HCT116 (cell line): ENCODE measurements around the gene OR13J1. TPM values are rescaled to one million over a fixed set of nuclear protein-coding genes. Genes with fewer than 3 reads are reported as not detected.

Experiments used
- ATAC-seq: fragments of 200-7000 bp; cut with Tn5 transposase; 2 replicates; pipeline ENCODE4 v1.9.1; 2020; ENCODE audit warnings: mild to moderate bottlenecking, moderate library complexity
- BruUV-seq: library from RNA; stranded (reverse); fragments of 400-500 nt; replicated peaks from 2 replicates; lab custom pipeline; 2021; lab: Mats Ljungman, UMichigan
- CTCF ChIA-PET: fragments of 300-600 bp; sonication (Branson Sonifier 250); formaldehyde crosslinking; loops from one replicate; lab custom pipeline; 2021; ENCODE audit warnings: antibody characterized with exemption; lab: Charles Lee
- POLR2A ChIA-PET: fragments of 300-600, 350-600 bp; sonication (Branson Sonifier 250); formaldehyde crosslinking; loops from one replicate; lab custom pipeline; 2021; ENCODE audit warnings: antibody characterized with exemption; lab: Charles Lee
- RAD21 ChIA-PET, 2 experiments: fragments of 300-600 bp; sonication (Branson Sonifier 250); formaldehyde crosslinking; loops; one replicate each; lab custom pipeline; 2023; ENCODE audit warnings: low total read pairs in 2 of 2; ENCODE audit not compliant: uncharacterized antibody in 2 of 2, unreplicated experiment in 2 of 2, low non-redundant PET in 1 of 2; lab: Charles Lee
- DNase-seq: peaks from one replicate; pipeline ENCODE4 v3.0.0-alpha.2; 2010; ENCODE audit warnings: low read depth, low spot score
- H2AFZ ChIP-seq: fragments of 200-600 bp; shearing (Covaris generic), sonication (generic); 2 replicates; pipeline ENCODE4 v1.6.1; 2017; ENCODE audit warnings: low read depth, mixed run types, mixed read lengths, antibody characterized with exemption, low read length; ENCODE audit not compliant: poor library complexity, severe bottlenecking
- H3K27ac ChIP-seq: 2 replicates; pipeline ENCODE4 v1.5.1; 2012; ENCODE audit warnings: low read depth, low read length
- H3K27me3 ChIP-seq: fragments of 200-600 bp; sonication (generic); 2 replicates; pipeline ENCODE4 v1.6.1; 2016; ENCODE audit warnings: mixed run types, low read length, mixed read lengths; ENCODE audit not compliant: insufficient read depth
- H3K36me3 ChIP-seq, 2 experiments: fragments of 200-500 bp in 1 of 2; fragments of 200-600 bp in 1 of 2; sonication (Bioruptor generic) in 1 of 2; sonication (generic) in 1 of 2; 2 replicates each; pipeline versions ENCODE4 v1.5.1 to v1.6.1; 2014 to 2016; ENCODE audit warnings: low read length in 2 of 2, inconsistent platforms in 1 of 2, mixed read lengths in 1 of 2, mixed run types in 1 of 2; ENCODE audit not compliant: insufficient read depth in 2 of 2, control insufficient read depth in 1 of 2
- H3K4me1 ChIP-seq, 2 experiments: fragments of 200-600 bp in 1 of 2; sonication (generic) in 1 of 2; 2 replicates each; pipeline versions ENCODE4 v1.5.1 to v1.6.1; 2012 to 2017; ENCODE audit warnings: low read length in 2 of 2, inconsistent platforms in 1 of 2, mild to moderate bottlenecking in 1 of 2, mixed read lengths in 1 of 2, mixed run types in 1 of 2, moderate library complexity in 1 of 2; ENCODE audit not compliant: insufficient read depth in 2 of 2, control insufficient read depth in 1 of 2
- H3K4me2 ChIP-seq: fragments of 200-600 bp; sonication (generic); 2 replicates; pipeline ENCODE4 v1.6.1; 2017; ENCODE audit warnings: mixed run types, low read length, mixed read lengths
- H3K4me3 ChIP-seq, 2 experiments: fragments of 200-600 bp in 1 of 2; sonication (generic) in 1 of 2; replicated peaks in 1 of 2; 2 replicates each; pipeline ENCODE4 v1.5.1; 2011 to 2016; ENCODE audit warnings: low read length in 2 of 2, control low read depth in 1 of 2, low read depth in 1 of 2, mild to moderate bottlenecking in 1 of 2, mixed read lengths in 1 of 2, mixed run types in 1 of 2
- H3K79me2 ChIP-seq: fragments of 200-600 bp; sonication (generic); 2 replicates; pipeline ENCODE4 v1.6.1; 2017; ENCODE audit warnings: mild to moderate bottlenecking, mixed run types, low read length, moderate library complexity, mixed read lengths; ENCODE audit not compliant: insufficient read depth
- H3K9ac ChIP-seq: fragments of 200-600 bp; sonication (generic); 2 replicates; pipeline ENCODE4 v1.6.1; 2016; ENCODE audit warnings: low read length, mixed read lengths
- H3K9me2 ChIP-seq: fragments of 200-600 bp; sonication (generic), shearing (Covaris generic); 2 replicates; pipeline ENCODE4 v1.6.1; 2017; ENCODE audit warnings: mixed run types, mild to moderate bottlenecking, moderate library complexity; ENCODE audit not compliant: insufficient read depth
- H3K9me3 ChIP-seq, 2 experiments: fragments of 200-500 bp in 1 of 2; fragments of 200-600 bp in 1 of 2; sonication (Bioruptor generic) in 1 of 2; sonication (generic) in 1 of 2; 2 replicates each; pipeline ENCODE4 v1.6.1; 2014 to 2017; ENCODE audit warnings: low read length in 2 of 2, mixed read lengths in 2 of 2, inconsistent platforms in 1 of 2, low read depth in 1 of 2, mild to moderate bottlenecking in 1 of 2, mixed run types in 1 of 2, moderate library complexity in 1 of 2; ENCODE audit not compliant: control insufficient read depth in 1 of 2, insufficient read depth in 1 of 2
- H4K20me1 ChIP-seq: fragments of 200-600 bp; sonication (generic), shearing (Covaris generic); 2 replicates; pipeline ENCODE4 v1.6.1; 2017; ENCODE audit warnings: mixed run types, mild to moderate bottlenecking, moderate library complexity; ENCODE audit not compliant: insufficient read depth
- CEBPB ChIP-seq: IDR thresholded peaks from 2 replicates; pipeline ENCODE4 v1.6.1; 2012; ENCODE audit warnings: low read depth
- EZH2 ChIP-seq: fragments of 200-600 bp; sonication (generic); IDR thresholded peaks from 2 replicates; pipeline ENCODE4 v1.6.1; 2017; ENCODE audit warnings: antibody characterized with exemption, mixed run types
- SP1 ChIP-seq: IDR thresholded peaks from 2 replicates; pipeline ENCODE4 v1.6.1; 2012; ENCODE audit warnings: low read depth
- SRF ChIP-seq: IDR thresholded peaks from 2 replicates; pipeline ENCODE4 v1.6.1; 2012; ENCODE audit warnings: low read depth
- intact Hi-C: fragments of 100-400 bp; cut with micrococcal nuclease; formaldehyde crosslinking; loops from 2 replicates; pipeline ENCODE4 v1.10.0; 2022
- total RNA-seq: library from RNA; stranded (reverse); gene quantifications from one replicate; pipeline ENCODE4 v1.2.1, GENCODE V29; 2021; ENCODE audit not compliant: unreplicated experiment
- TF ChIP-seq, protein P1 (sequence below): IDR thresholded peaks from 2 replicates; pipeline ENCODE4 v1.6.1; 2012
- TF ChIP-seq, protein P2 (sequence below): IDR thresholded peaks from 2 replicates; pipeline ENCODE4 v1.6.1; 2012; ENCODE audit warnings: low read depth
- TF ChIP-seq, protein P3 (sequence below): IDR thresholded peaks from 2 replicates; pipeline ENCODE4 v1.6.1; 2011; ENCODE audit warnings: mild to moderate bottlenecking, low read length, moderate library complexity; ENCODE audit not compliant: insufficient replicate concordance; ENCODE audit errors: extremely low read depth
- TF ChIP-seq, protein P4 (sequence below), 3 experiments: fragments of 200-600 bp in 1 of 3; sonication (generic) in 1 of 3; IDR thresholded peaks in 2 of 3; conservative IDR thresholded peaks in 1 of 3; 2 replicates each; pipeline ENCODE4 v1.5.1; 2012 to 2017; ENCODE audit warnings: low read depth in 2 of 3, low read length in 2 of 3, antibody characterized with exemption in 1 of 3, borderline replicate concordance in 1 of 3, control low read depth in 1 of 3, mild to moderate bottlenecking in 1 of 3, mixed read lengths in 1 of 3, mixed run types in 1 of 3, moderate library complexity in 1 of 3; ENCODE audit not compliant: insufficient read depth in 1 of 3

Gene OR13J1
- total RNA-seq, 1 experiment from 2014 or later = not detected

DNA sequence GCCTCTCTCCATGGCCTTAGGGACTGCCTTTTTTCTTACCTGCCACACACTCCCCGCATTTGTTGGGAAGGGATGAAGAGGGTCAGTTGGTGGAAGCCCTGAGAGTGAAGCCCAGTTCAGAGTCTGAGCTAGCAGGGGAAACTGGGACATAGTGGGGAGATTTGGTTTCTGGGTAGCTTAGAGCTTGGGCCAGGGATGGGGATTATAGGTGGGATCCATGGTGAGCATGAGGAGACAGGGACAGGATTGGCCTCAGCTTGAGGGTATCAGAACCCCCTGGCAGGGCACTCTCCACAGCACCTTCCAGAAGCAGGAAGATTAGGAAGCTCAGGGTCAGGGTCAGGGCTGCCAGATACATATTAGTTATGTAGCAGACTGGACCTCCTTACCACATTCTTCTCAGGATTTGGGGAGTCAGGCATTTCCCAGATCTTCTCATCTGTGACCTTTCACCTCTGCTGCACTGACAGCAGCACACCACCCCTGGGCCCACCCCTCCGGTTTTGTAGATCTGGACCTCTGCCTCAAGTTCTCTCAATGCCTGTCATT is 17.9 kb downstream of the OR13J1 start:
- Histone ChIP-seq H3K9me2 (no peaks in the 10 kb centered on the region), H3K79me2 (no peaks in the 10 kb centered on the region), H4K20me1 (no peaks in the 10 kb centered on the region), H3K36me3 (no peaks in the 10 kb centered on the region), H3K4me3 (no peak overlapping the region), H3K9ac (no peak overlapping the region), H3K27me3 (no peaks in the 10 kb centered on the region), H2AFZ (no peak overlapping the region), H3K4me1 (no peaks in the 10 kb centered on the region), H3K9me3 (no peaks in the 10 kb centered on the region), H3K4me2 (no peak overlapping the region), H3K27ac (no peak overlapping the region)
- intact Hi-C loops = no loop called here
- ATAC-seq (no peak), DNase-seq (no peak)
- POLR2A ChIA-PET = no interaction called here
- BruUV-seq = no TSS peak
- CTCF ChIA-PET = interaction anchor here (1.3 kb wide), 1 partner anchor 17 kb away, joined by 4 read pairs; no protein-coding TSS in a partner anchor
- RAD21 ChIA-PET = no interaction called here
- TF ChIP-seq, protein P1, sequence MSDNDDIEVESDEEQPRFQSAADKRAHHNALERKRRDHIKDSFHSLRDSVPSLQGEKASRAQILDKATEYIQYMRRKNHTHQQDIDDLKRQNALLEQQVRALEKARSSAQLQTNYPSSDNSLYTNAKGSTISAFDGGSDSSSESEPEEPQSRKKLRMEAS = no peak
- TF ChIP-seq, protein P2, sequence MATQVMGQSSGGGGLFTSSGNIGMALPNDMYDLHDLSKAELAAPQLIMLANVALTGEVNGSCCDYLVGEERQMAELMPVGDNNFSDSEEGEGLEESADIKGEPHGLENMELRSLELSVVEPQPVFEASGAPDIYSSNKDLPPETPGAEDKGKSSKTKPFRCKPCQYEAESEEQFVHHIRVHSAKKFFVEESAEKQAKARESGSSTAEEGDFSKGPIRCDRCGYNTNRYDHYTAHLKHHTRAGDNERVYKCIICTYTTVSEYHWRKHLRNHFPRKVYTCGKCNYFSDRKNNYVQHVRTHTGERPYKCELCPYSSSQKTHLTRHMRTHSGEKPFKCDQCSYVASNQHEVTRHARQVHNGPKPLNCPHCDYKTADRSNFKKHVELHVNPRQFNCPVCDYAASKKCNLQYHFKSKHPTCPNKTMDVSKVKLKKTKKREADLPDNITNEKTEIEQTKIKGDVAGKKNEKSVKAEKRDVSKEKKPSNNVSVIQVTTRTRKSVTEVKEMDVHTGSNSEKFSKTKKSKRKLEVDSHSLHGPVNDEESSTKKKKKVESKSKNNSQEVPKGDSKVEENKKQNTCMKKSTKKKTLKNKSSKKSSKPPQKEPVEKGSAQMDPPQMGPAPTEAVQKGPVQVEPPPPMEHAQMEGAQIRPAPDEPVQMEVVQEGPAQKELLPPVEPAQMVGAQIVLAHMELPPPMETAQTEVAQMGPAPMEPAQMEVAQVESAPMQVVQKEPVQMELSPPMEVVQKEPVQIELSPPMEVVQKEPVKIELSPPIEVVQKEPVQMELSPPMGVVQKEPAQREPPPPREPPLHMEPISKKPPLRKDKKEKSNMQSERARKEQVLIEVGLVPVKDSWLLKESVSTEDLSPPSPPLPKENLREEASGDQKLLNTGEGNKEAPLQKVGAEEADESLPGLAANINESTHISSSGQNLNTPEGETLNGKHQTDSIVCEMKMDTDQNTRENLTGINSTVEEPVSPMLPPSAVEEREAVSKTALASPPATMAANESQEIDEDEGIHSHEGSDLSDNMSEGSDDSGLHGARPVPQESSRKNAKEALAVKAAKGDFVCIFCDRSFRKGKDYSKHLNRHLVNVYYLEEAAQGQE = no peak
- no peak for TF ChIP-seq SP1
- TF ChIP-seq, protein P3, sequence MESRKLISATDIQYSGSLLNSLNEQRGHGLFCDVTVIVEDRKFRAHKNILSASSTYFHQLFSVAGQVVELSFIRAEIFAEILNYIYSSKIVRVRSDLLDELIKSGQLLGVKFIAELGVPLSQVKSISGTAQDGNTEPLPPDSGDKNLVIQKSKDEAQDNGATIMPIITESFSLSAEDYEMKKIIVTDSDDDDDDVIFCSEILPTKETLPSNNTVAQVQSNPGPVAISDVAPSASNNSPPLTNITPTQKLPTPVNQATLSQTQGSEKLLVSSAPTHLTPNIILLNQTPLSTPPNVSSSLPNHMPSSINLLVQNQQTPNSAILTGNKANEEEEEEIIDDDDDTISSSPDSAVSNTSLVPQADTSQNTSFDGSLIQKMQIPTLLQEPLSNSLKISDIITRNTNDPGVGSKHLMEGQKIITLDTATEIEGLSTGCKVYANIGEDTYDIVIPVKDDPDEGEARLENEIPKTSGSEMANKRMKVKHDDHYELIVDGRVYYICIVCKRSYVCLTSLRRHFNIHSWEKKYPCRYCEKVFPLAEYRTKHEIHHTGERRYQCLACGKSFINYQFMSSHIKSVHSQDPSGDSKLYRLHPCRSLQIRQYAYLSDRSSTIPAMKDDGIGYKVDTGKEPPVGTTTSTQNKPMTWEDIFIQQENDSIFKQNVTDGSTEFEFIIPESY = no peak
- TF ChIP-seq EZH2 = no peak
- TF ChIP-seq CEBPB = no peak
- no peak for TF ChIP-seq SRF
- TF ChIP-seq, protein P4, sequence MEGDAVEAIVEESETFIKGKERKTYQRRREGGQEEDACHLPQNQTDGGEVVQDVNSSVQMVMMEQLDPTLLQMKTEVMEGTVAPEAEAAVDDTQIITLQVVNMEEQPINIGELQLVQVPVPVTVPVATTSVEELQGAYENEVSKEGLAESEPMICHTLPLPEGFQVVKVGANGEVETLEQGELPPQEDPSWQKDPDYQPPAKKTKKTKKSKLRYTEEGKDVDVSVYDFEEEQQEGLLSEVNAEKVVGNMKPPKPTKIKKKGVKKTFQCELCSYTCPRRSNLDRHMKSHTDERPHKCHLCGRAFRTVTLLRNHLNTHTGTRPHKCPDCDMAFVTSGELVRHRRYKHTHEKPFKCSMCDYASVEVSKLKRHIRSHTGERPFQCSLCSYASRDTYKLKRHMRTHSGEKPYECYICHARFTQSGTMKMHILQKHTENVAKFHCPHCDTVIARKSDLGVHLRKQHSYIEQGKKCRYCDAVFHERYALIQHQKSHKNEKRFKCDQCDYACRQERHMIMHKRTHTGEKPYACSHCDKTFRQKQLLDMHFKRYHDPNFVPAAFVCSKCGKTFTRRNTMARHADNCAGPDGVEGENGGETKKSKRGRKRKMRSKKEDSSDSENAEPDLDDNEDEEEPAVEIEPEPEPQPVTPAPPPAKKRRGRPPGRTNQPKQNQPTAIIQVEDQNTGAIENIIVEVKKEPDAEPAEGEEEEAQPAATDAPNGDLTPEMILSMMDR (IDR thresholded peaks at IDR 0.05 in 2 of 3, conservative IDR thresholded peaks at IDR 0.05 in 1 of 3; ENCODE audit: borderline replicate concordance in 1 of 3, insufficient read depth in 1 of 3, low read depth in 2 of 3, low read length in 2 of 3) = no peak
